ENCODE measurements around the gene SYT17. TPM values are rescaled to one million over a fixed set of nuclear protein-coding genes. Genes with fewer than 3 reads are reported as not detected.

Gene SYT17
- total RNA-seq, 2 donors from 2014 or later: 0.22 to 1.8 TPM

DNA sequence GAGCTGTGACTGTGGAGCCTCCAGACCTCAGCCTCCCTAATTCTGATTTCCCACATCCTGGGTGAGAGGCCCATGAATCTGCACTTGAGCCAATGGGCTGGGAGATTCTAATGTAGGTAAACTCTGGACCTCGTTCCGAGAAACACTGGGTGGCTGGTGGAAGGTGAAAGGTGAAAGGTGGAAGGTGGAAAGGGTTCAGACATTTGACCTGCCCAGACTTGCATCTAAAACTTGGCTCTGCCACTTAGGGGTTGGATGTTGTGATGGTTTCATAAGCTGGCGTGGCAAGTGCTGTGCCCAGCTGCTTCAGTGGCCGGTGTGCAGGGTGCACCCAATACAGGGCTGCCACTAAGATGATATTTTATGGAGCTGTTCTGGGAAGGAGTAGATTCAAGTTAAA is 24.8 kb downstream of the SYT17 start:
- no peak overlapping the region for H3K27ac ChIP-seq
- H3K4me1 ChIP-seq: no peaks in the 10 kb centered on the region
- no peak for DNase-seq (ENCODE audit: low spot score)
- peaks cover 0 to 1% of the 10 kb centered on the region in 2 donors for H3K9me3 ChIP-seq
- no peaks in the 10 kb centered on the region for H3K36me3 ChIP-seq
- TF ChIP-seq, protein P1, sequence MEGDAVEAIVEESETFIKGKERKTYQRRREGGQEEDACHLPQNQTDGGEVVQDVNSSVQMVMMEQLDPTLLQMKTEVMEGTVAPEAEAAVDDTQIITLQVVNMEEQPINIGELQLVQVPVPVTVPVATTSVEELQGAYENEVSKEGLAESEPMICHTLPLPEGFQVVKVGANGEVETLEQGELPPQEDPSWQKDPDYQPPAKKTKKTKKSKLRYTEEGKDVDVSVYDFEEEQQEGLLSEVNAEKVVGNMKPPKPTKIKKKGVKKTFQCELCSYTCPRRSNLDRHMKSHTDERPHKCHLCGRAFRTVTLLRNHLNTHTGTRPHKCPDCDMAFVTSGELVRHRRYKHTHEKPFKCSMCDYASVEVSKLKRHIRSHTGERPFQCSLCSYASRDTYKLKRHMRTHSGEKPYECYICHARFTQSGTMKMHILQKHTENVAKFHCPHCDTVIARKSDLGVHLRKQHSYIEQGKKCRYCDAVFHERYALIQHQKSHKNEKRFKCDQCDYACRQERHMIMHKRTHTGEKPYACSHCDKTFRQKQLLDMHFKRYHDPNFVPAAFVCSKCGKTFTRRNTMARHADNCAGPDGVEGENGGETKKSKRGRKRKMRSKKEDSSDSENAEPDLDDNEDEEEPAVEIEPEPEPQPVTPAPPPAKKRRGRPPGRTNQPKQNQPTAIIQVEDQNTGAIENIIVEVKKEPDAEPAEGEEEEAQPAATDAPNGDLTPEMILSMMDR (IDR thresholded peaks at IDR 0.05): no peak
- H3K4me3 ChIP-seq: no peak overlapping the region
- no peaks in the 10 kb centered on the region for H3K27me3 ChIP-seq

DNA sequence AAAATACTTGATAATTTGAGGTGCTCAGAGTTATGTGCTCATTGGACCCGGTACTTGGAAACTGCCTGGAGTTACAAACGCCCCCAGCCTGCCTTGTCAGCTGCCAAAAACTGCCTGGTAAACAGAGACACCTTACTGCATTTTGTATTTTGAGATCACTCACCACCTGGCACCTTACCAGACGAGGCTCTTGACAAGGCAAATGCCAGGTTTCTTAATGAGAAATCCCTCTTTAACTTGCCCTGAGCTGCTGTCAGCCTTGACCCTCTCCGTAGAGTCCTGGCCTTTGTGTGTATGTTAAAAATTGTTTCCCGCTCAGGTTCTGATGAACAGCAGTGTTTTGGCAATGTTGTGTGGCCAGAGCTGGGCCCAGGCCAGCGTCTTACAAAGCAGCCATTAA is 28.8 kb downstream of the SYT17 start:
- H3K27me3 ChIP-seq: no peaks in the 10 kb centered on the region
- TF ChIP-seq, protein P1 (IDR thresholded peaks at IDR 0.05): no peak
- H3K36me3 ChIP-seq: no peaks in the 10 kb centered on the region
- H3K9me3 ChIP-seq: peaks cover 0 to 8% of the 10 kb centered on the region in 2 donors
- H3K4me1 ChIP-seq: no peaks in the 10 kb centered on the region
- no peak overlapping the region for H3K27ac ChIP-seq
- no peak for DNase-seq (ENCODE audit: low spot score)
- no peak overlapping the region for H3K4me3 ChIP-seq

DNA sequence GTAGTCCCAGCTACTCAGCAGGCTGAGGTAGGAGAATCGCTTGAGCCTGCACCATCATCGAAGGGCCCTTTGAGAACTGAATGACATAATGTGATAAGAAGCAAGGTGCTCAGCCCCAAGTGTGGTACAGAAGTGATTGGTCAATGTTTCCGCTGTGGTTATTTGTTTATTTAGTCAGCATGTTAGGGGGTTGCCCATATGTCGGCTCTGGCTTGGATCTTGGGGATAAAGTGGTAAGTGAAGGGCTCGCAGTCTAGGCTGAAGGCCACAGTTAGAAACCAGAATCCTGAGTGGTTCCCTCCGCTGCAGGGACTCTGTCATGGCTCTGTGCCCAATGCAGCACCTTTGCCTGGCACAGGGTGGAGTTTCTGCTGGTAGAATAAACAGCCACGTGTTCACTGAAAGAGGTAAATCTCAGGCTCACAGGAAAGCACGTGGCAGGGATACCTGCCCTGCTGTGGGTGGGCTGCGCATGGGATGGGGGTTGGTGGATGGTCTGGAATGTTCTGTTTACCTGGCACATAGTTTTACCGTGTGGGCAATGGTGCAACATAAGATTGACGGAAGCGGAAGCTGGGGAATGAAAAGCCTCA is 35.4 kb downstream of the SYT17 start:
- Histone ChIP-seq H3K27me3 (no peaks in the 10 kb centered on the region), H3K4me1 (no peaks in the 10 kb centered on the region), H3K36me3 (no peaks in the 10 kb centered on the region), H3K9me3 (peaks cover 0 to 1% of the 10 kb centered on the region in 2 donors), H3K27ac (no peak overlapping the region), H3K4me3 (no peak overlapping the region)
- TF ChIP-seq, protein P1 (IDR thresholded peaks at IDR 0.05): no peak
- no peak for DNase-seq (ENCODE audit: low spot score)

DNA sequence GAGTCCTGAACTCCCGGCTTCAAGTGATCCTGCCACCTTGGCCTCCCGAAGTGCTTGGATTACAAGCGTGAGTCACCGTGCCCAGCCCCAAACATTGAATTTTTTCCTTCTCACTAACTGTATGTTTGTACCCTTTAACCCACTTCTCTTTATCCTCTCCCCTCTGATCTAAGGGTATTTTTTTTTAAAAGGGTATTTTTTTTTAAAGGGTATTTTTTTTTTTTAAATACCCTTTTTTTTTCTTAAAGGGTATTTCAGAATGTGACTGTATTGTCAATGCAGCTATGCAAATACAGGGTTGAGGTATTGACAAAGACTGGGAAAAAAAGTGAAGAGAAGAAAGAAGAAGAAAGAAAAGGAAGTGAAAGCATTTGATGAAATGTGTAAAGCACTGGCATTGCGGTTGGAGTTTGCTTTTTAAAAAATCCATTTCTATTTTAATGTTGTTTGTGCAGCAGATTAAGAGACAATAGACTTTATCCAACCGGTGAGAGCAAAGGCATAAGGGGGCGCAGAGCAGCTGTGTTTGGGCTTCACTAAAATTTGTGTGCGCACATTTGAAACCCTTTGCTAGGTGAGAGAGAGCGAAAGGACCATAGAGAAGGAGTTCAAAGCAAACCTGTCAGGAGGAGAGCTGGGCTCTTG is 42.4 kb downstream of the SYT17 start:
- TF ChIP-seq, protein P1 (IDR thresholded peaks at IDR 0.05): no peak
- Histone ChIP-seq H3K9me3 (no peaks in the 10 kb centered on the region), H3K27ac (no peak overlapping the region), H3K27me3 (no peaks in the 10 kb centered on the region), H3K4me1 (no peaks in the 10 kb centered on the region), H3K36me3 (no peaks in the 10 kb centered on the region), H3K4me3 (no peak overlapping the region)
- no peak for DNase-seq (ENCODE audit: low spot score)

DNA sequence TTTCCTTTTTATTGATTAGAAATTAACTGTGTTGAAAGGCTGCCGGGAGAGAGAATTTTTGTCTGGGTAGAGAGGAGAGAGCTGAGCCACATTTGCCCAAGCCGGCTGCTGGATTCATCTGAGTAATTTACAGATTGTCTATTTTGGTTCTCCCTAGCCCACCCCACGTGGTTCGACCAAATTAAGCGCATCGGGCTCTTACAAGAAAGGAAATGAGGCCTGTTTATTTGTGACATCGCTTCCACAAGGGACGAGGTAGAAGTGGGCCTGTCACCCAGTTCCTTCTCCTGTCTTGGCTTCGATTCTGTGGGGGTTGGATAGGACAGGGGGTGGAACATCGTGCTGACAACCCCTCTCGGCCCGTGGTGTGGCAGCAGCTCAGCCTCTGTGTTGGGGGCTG is 42.9 kb downstream of the SYT17 start:
- Histone ChIP-seq H3K4me1 (no peaks in the 10 kb centered on the region), H3K27ac (no peak overlapping the region), H3K9me3 (no peaks in the 10 kb centered on the region), H3K36me3 (no peaks in the 10 kb centered on the region), H3K27me3 (no peaks in the 10 kb centered on the region), H3K4me3 (no peak overlapping the region)
- DNase-seq (ENCODE audit: low spot score): no peak
- TF ChIP-seq, protein P1 (IDR thresholded peaks at IDR 0.05): no peak

DNA sequence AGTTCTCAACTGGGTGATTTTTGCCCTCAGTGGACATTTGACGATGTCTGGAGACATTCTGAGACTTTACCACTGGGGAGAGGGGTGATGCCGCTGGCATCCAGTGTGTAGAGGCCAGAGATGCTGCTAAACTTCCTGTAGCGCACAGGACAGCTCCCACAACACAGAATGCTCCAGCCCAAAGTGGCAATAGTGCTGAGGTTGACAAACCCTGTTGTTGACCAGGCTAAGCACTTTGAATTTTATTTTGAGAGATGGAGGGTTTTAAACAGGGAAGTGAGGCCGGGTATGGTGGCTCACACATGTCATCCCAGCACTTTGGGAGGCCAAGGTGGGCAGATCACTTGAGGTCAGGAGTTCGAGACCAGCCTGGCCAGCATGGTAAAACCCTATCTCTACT is 44.0 kb downstream of the SYT17 start:
- Histone ChIP-seq H3K27me3 (no peaks in the 10 kb centered on the region), H3K27ac (no peak overlapping the region), H3K9me3 (no peaks in the 10 kb centered on the region), H3K4me3 (no peak overlapping the region), H3K36me3 (no peaks in the 10 kb centered on the region), H3K4me1 (no peaks in the 10 kb centered on the region)
- no peak for DNase-seq (ENCODE audit: low spot score)
- TF ChIP-seq, protein P1 (IDR thresholded peaks at IDR 0.05): no peak

Measured in right atrium auricular region (tissue), 2 donors.